Liver (tissue), 9 donors: ENCODE data around the gene UCKL1. TPM values are rescaled to one million over a fixed set of nuclear protein-coding genes. Genes with fewer than 3 reads are reported as not detected.

ENCODE experiments used
- DNase-seq: peaks from one replicate; pipeline ENCODE4 v3.0.0-alpha.2; 2017; ENCODE audit warnings: low spot score
- H3K27ac ChIP-seq, 2 donors: one replicate each; pipeline ENCODE4 v1.7.0; 2013; ENCODE audit warnings: inconsistent platforms in 2 of 2, low read length in 2 of 2, control low read depth in 1 of 2, low read depth in 1 of 2, mild to moderate bottlenecking in 1 of 2
- H3K27me3 ChIP-seq, 4 donors: one replicate each; pipeline versions ENCODE4 v1.6.1 to v1.7.0; 2013; ENCODE audit warnings: low read length in 3 of 4, inconsistent platforms in 1 of 4, mild to moderate bottlenecking in 1 of 4, moderate library complexity in 1 of 4; ENCODE audit not compliant: control insufficient read depth in 4 of 4, insufficient read depth in 4 of 4
- H3K36me3 ChIP-seq, 4 donors: one replicate each; pipeline versions ENCODE4 v1.6.1 to v1.7.0; 2013; ENCODE audit warnings: low read length in 3 of 4, mild to moderate bottlenecking in 3 of 4, low read depth in 1 of 4, moderate library complexity in 1 of 4; ENCODE audit not compliant: control insufficient read depth in 4 of 4, insufficient read depth in 3 of 4
- H3K4me1 ChIP-seq, 4 donors: one replicate each; pipeline versions ENCODE4 v1.6.1 to v1.7.0; 2013; ENCODE audit warnings: low read length in 3 of 4, mild to moderate bottlenecking in 3 of 4, moderate library complexity in 1 of 4; ENCODE audit not compliant: control insufficient read depth in 4 of 4, insufficient read depth in 4 of 4
- H3K4me3 ChIP-seq, 3 donors: one replicate each; pipeline versions ENCODE4 v1.6.1 to v1.7.0; 2013; ENCODE audit warnings: low read length in 3 of 3, control low read depth in 1 of 3, low read depth in 1 of 3, mild to moderate bottlenecking in 1 of 3
- H3K9ac ChIP-seq, 2 donors: one replicate each; pipeline ENCODE4 v1.7.0; 2013; ENCODE audit warnings: low read length in 2 of 2, mild to moderate bottlenecking in 2 of 2, moderate library complexity in 2 of 2, control low read depth in 1 of 2, low read depth in 1 of 2
- H3K9me3 ChIP-seq, 4 donors: one replicate each; pipeline versions ENCODE4 v1.6.1 to v1.7.0; 2013; ENCODE audit warnings: low read length in 3 of 4; ENCODE audit not compliant: control insufficient read depth in 4 of 4
- EGR1 ChIP-seq, 2 donors: IDR thresholded peaks; 2 replicates each; pipeline ENCODE4 v1.6.1; 2016 to 2018; ENCODE audit warnings: antibody characterized with exemption in 2 of 2, low read depth in 2 of 2
- FOXA1 ChIP-seq: IDR thresholded peaks from 2 replicates; pipeline ENCODE4 v1.6.1; 2016; ENCODE audit warnings: antibody characterized with exemption
- GABPA ChIP-seq, 2 donors: IDR thresholded peaks in 1 of 2; conservative IDR thresholded peaks in 1 of 2; 2 replicates each; pipeline ENCODE4 v1.6.1; 2016; ENCODE audit warnings: antibody characterized with exemption in 2 of 2, mild to moderate bottlenecking in 1 of 2, moderate library complexity in 1 of 2
- HNF4G ChIP-seq: IDR thresholded peaks from 2 replicates; pipeline ENCODE4 v1.6.1; 2016; ENCODE audit warnings: antibody characterized with exemption
- JUND ChIP-seq, 2 donors: IDR thresholded peaks; 2 replicates each; pipeline ENCODE4 v1.6.1; 2016; ENCODE audit warnings: antibody characterized with exemption in 2 of 2
- MAX ChIP-seq: IDR thresholded peaks from 2 replicates; pipeline ENCODE4 v1.6.1; 2016; ENCODE audit warnings: antibody characterized with exemption
- REST ChIP-seq: IDR thresholded peaks from 2 replicates; pipeline ENCODE4 v1.6.1; 2016; ENCODE audit warnings: antibody characterized with exemption, mild to moderate bottlenecking
- RXRA ChIP-seq, 2 donors: IDR thresholded peaks; 2 replicates each; pipeline ENCODE4 v1.6.1; 2017 to 2018; ENCODE audit warnings: antibody characterized with exemption in 2 of 2, mild to moderate bottlenecking in 1 of 2
- SP1 ChIP-seq: IDR thresholded peaks from 2 replicates; pipeline ENCODE4 v1.6.1; 2018; ENCODE audit warnings: antibody characterized with exemption, mild to moderate bottlenecking
- TAF1 ChIP-seq: conservative IDR thresholded peaks from 2 replicates; pipeline ENCODE4 v1.6.1; 2016; ENCODE audit warnings: antibody characterized with exemption, mild to moderate bottlenecking
- WGBS: extraction: QIAGEN DNeasy Blood & Tissue Kit; methylation state at CpG from one replicate; pipeline ENCODE4 v1.1.7; 2013; 5-methylcytosine and 5-hydroxymethylcytosine counted together
- polyA plus RNA-seq, 2 donors: library from polyadenylated mRNA; stranded (reverse) in 1 of 2; unstranded in 1 of 2; fragments of 200-250 nt in 1 of 2; fragments of >200 nt in 1 of 2; fragmentation: Nextera tagmentation in 1 of 2; extraction: Ambion mirVana in 1 of 2; gene quantifications; one replicate each; pipeline versions ENCODE4 v1.2.1 to v1.2.3, GENCODE V29; 2013 to 2015
- total RNA-seq, 2 donors: library from RNA; depleted of rRNA; stranded (reverse); fragments of >200 nt; gene quantifications; one replicate each; pipeline ENCODE4 v1.2.3, GENCODE V29; 2014
- TF ChIP-seq, protein P1 (sequence below): IDR thresholded peaks from 2 replicates; pipeline ENCODE4 v1.6.1; 2016; ENCODE audit warnings: antibody characterized with exemption
- TF ChIP-seq, protein P2 (sequence below): fragments of 150-350 bp; IDR thresholded peaks from 2 replicates; pipeline ENCODE4 v1.5.1; 2017; ENCODE audit warnings: improper control_type of control experiment, low read depth, low read length; ENCODE audit not compliant: missing input control
- donor health status: healthy.
- donor health status: healthy.
- donor health status: healthy.
- donor health status: healthy.
- donor health status: healthy.

Gene UCKL1
- total and polyA plus RNA-seq, 4 donors, result 16.4 to 20.4 (median 18.3) TPM

- no peak overlapping the region for H3K9ac ChIP-seq
- H3K27me3 ChIP-seq, result no peaks in the 10 kb centered on the region
- no peak overlapping the region for H3K4me3 ChIP-seq
- 93% methylated on average over 23 of the region's 23 CpGs for WGBS
- no peak overlapping the region for H3K27ac ChIP-seq
- no peaks in the 10 kb centered on the region for H3K9me3 ChIP-seq
- H3K4me1 ChIP-seq, result peaks cover 0 to 2% (median 0%) of the 10 kb centered on the region in 4 donors
- DNase-seq, result no peak
- TF ChIP-seq GABPA (IDR thresholded peaks at IDR 0.05 in 1 of 2, conservative IDR thresholded peaks at IDR 0.05 in 1 of 2), result no peak
- no peak for TF ChIP-seq RXRA (IDR thresholded peaks at IDR 0.05)
- no peak for TF ChIP-seq JUND (IDR thresholded peaks at IDR 0.05)
- no peak for TF ChIP-seq HNF4G
- TF ChIP-seq FOXA1, result no peak
- TF ChIP-seq, protein P1, sequence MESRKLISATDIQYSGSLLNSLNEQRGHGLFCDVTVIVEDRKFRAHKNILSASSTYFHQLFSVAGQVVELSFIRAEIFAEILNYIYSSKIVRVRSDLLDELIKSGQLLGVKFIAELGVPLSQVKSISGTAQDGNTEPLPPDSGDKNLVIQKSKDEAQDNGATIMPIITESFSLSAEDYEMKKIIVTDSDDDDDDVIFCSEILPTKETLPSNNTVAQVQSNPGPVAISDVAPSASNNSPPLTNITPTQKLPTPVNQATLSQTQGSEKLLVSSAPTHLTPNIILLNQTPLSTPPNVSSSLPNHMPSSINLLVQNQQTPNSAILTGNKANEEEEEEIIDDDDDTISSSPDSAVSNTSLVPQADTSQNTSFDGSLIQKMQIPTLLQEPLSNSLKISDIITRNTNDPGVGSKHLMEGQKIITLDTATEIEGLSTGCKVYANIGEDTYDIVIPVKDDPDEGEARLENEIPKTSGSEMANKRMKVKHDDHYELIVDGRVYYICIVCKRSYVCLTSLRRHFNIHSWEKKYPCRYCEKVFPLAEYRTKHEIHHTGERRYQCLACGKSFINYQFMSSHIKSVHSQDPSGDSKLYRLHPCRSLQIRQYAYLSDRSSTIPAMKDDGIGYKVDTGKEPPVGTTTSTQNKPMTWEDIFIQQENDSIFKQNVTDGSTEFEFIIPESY, result no peak
- TF ChIP-seq TAF1, result no peak
- no peak for TF ChIP-seq REST
- TF ChIP-seq MAX, result no peak
- H3K36me3 ChIP-seq, result peaks cover 10 to 55% (median 19%) of the 10 kb centered on the region in 4 donors
Observed at GRCh38 chr20:63940071-63940471, 16.1 kb downstream of the UCKL1 start.

DNA sequence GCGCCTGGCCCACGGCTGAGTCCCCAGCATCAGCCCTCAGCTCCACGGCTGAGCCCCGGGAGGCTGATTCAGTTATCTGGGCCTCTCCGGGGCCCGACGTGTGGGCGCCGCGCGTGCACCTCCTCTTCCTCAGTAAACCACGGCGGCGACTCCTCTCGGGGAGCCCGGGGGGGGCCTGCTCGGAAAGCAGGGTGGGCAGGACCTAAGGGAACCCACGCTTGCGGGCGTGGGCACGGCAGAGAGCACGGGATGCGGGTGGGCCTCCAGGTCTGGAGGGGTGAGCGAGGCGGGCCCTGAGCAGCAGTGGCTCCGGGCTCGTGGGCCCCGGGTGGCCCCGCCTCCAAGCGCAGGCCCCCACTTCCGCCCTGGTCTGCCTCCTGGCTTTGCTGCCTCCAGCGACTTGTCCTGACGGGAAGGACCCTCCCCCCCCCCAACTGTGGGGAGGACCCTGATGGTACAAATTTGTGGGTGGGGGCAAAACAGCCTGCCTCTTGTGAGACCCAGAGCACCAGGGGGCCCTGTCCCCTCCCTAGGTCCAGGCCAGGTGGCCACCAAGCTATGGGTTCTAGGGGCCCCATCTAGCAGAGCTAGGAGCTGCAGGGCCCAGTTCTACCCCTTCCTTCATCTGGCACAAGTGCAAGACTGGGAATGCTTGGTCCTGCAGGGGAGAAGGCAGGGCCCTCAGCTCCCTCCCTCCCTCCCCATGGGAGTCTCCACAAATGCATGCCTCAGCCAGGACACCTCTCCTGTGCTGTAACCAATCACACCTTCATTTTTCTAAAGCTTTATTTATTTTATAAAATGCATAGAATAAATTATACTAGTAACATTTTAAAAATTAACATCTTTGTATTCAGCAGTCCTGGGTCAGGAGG lies 16.9 kb downstream of the UCKL1 start:
- TF ChIP-seq EGR1 (IDR thresholded peaks at IDR 0.05; ENCODE audit: low read depth in 2 of 2) (no peak), SP1 (no peak), TAF1 (no peak), RXRA (IDR thresholded peaks at IDR 0.05) (no peak)
- TF ChIP-seq, protein P2, sequence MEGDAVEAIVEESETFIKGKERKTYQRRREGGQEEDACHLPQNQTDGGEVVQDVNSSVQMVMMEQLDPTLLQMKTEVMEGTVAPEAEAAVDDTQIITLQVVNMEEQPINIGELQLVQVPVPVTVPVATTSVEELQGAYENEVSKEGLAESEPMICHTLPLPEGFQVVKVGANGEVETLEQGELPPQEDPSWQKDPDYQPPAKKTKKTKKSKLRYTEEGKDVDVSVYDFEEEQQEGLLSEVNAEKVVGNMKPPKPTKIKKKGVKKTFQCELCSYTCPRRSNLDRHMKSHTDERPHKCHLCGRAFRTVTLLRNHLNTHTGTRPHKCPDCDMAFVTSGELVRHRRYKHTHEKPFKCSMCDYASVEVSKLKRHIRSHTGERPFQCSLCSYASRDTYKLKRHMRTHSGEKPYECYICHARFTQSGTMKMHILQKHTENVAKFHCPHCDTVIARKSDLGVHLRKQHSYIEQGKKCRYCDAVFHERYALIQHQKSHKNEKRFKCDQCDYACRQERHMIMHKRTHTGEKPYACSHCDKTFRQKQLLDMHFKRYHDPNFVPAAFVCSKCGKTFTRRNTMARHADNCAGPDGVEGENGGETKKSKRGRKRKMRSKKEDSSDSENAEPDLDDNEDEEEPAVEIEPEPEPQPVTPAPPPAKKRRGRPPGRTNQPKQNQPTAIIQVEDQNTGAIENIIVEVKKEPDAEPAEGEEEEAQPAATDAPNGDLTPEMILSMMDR, result no peak
- H3K4me1 ChIP-seq, result peaks cover 0 to 2% (median 0%) of the 10 kb centered on the region in 4 donors
- WGBS, result 92% methylated on average over 33 of the region's 33 CpGs
- no peak overlapping the region for H3K27ac ChIP-seq
- no peaks in the 10 kb centered on the region for H3K9me3 ChIP-seq
- H3K9ac ChIP-seq, result no peak overlapping the region
- peaks cover 11 to 55% (median 17%) of the 10 kb centered on the region in 4 donors for H3K36me3 ChIP-seq
- H3K27me3 ChIP-seq, result no peaks in the 10 kb centered on the region
- H3K4me3 ChIP-seq, result no peak overlapping the region
- no peak for DNase-seq
